ENCODE results near the gene MMP10.

DNA sequence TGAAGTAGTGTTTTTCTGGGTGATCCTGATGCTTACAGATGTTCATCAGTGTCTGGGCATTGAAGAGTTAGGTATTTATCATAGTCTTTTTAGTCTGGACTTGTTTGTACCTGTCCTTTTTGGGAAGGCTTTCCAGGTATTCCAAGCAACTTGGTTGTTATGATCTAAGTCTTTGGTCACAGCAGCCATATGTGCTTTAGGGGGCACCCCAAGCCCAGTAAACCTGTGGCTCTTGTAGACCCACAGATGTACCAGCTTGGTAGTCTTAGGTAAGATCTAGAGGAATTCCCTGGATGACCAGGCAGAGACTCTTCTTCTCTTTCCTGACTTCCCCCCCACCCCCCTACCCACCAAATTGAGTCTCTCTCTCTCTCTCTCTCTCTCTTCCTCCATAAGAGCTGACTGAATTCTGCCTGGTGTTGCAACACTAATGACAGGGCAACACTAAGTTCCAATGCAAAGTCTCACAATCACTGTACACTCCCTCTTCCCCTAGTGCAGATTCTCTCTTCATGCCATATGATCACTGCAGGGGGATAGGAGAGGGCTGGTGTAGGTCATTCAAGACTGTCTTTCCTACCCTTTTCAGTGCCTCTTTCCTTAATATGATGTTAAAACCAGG, 31.2 kb downstream of the MMP10 start:
- no peak for TF ChIP-seq POLR2A (IDR thresholded peaks at IDR 0.05; ENCODE audit: low read length)
- TF ChIP-seq GATA1 (IDR thresholded peaks at IDR 0.05; ENCODE audit: low read depth, low read length) = no peak

Measured in erythroblast (primary cell).